K562 (cell line): ENCODE data around the gene KATNB1. TPM values are rescaled to one million over a fixed set of nuclear protein-coding genes. Genes with fewer than 3 reads are reported as not detected.

ENCODE experiments used
- ATAC-seq: fragments of 200-7000 bp; cut with Tn5 transposase; 3 replicates; pipeline ENCODE4 v1.9.1; 2020; ENCODE audit warnings: moderate library complexity
- BruUV-seq: library from RNA; stranded (reverse); fragments of 400-500 nt; replicated peaks from 2 replicates; lab custom pipeline; 2021; lab: Mats Ljungman, UMichigan
- CTCF ChIA-PET: fragments of 300-600 bp; formaldehyde crosslinking; extraction: SDS; loops from one replicate; lab custom pipeline; 2021; ENCODE audit warnings: low intra/inter-chr PET ratio; lab: Yijun Ruan, JAX
- POLR2A ChIA-PET: fragments of 300-600, 350-650 bp; sonication (Branson Sonifier 250); formaldehyde crosslinking; extraction: SDS; loops from one replicate; lab custom pipeline; 2021; ENCODE audit warnings: antibody characterized with exemption, inconsistent platforms; lab: Yijun Ruan, JAX
- DNase-seq, 4 experiments: peaks; one replicate each; pipeline versions ENCODE4 v3.0.0 to v3.0.0-alpha.2; 2011 to 2018; ENCODE audit warnings: low spot score in 3 of 4, mixed read lengths in 3 of 4; ENCODE audit errors: extremely low read depth in 1 of 4
- FAIRE-seq: peaks from 2 replicates; lab custom pipeline; 2011; peaks lifted over from hg19 to GRCh38; lab: Jason Lieb, UNC
- H2AFZ ChIP-seq: 2 replicates; pipeline ENCODE4 v1.6.0; 2011; ENCODE audit warnings: low read depth, low read length, control low read depth, inconsistent platforms
- H3K27ac ChIP-seq: fragments of 200-600 bp; 3 replicates; pipeline ENCODE4 v1.8.0; 2011; ENCODE audit warnings: low read depth, mild to moderate bottlenecking, control low read depth, inconsistent platforms, low read length, moderate library complexity, mixed read lengths; ENCODE audit errors: extremely low read depth
- H3K27me3 ChIP-seq, 2 experiments: fragments of 300-600 bp in 1 of 2; 2 replicates in 1 of 2; 3 replicates in 1 of 2; pipeline versions ENCODE4 v1.6.0 to v1.8.0; 2011; ENCODE audit warnings: inconsistent platforms in 2 of 2, low read length in 2 of 2, mild to moderate bottlenecking in 1 of 2, mixed read lengths in 1 of 2, moderate library complexity in 1 of 2; ENCODE audit not compliant: control insufficient read depth in 2 of 2, insufficient read depth in 2 of 2
- H3K36me3 ChIP-seq: fragments of 300-600 bp; 3 replicates; pipeline ENCODE4 v1.8.0; 2011; ENCODE audit warnings: mild to moderate bottlenecking, low read length, inconsistent platforms; ENCODE audit not compliant: control insufficient read depth, insufficient read depth
- H3K4me1 ChIP-seq, 2 experiments: fragments of 200-600 bp in 1 of 2; replicated peaks in 1 of 2; 2 replicates in 1 of 2; 3 replicates in 1 of 2; pipeline versions ENCODE4 v1.5.1 to v1.8.0; 2011; ENCODE audit warnings: inconsistent platforms in 2 of 2, low read length in 2 of 2, mild to moderate bottlenecking in 1 of 2, mixed read lengths in 1 of 2, moderate library complexity in 1 of 2; ENCODE audit not compliant: control insufficient read depth in 2 of 2, insufficient read depth in 2 of 2
- H3K4me2 ChIP-seq: 2 replicates; pipeline ENCODE4 v1.6.1; 2011; ENCODE audit warnings: low read length, control low read depth, inconsistent platforms, mixed read lengths; ENCODE audit not compliant: insufficient read depth
- H3K4me3 ChIP-seq: fragments of 200-600 bp; sonication (generic), shearing (Covaris generic); 2 replicates; pipeline ENCODE4 v1.5.1; 2016; ENCODE audit warnings: control low read depth, inconsistent platforms
- H3K79me2 ChIP-seq: fragments of 200-600 bp; 3 replicates; pipeline ENCODE4 v1.8.0; 2011; ENCODE audit warnings: low read length, inconsistent platforms; ENCODE audit not compliant: control insufficient read depth, insufficient read depth
- H3K9ac ChIP-seq, 2 experiments: 2 replicates each; pipeline versions ENCODE4 v1.6.0 to v1.6.1; 2011; ENCODE audit warnings: low read depth in 2 of 2, low read length in 2 of 2, control low read depth in 1 of 2, inconsistent platforms in 1 of 2, mild to moderate bottlenecking in 1 of 2, mixed read lengths in 1 of 2; ENCODE audit not compliant: insufficient read depth in 1 of 2
- H3K9me1 ChIP-seq: one replicate; pipeline ENCODE4 v1.6.0; 2011; ENCODE audit warnings: inconsistent platforms, mild to moderate bottlenecking, low read length, moderate library complexity; ENCODE audit not compliant: control insufficient read depth, insufficient read depth
- H3K9me3 ChIP-seq: replicated peaks from 2 replicates; pipeline ENCODE4 v1.5.1; 2011; ENCODE audit warnings: low read depth, low read length, inconsistent platforms; ENCODE audit not compliant: control insufficient read depth, insufficient read depth
- H4K20me1 ChIP-seq: replicated peaks from 2 replicates; pipeline ENCODE4 v1.6.1; 2011; ENCODE audit warnings: low read length, inconsistent platforms, mixed read lengths; ENCODE audit not compliant: control insufficient read depth, insufficient read depth
- ATF7 ChIP-seq: fragments of 450-650 bp; IDR thresholded peaks from 2 replicates; pipeline ENCODE4 v1.7.1; 2014; ENCODE audit warnings: mild to moderate bottlenecking, moderate library complexity
- BRD9 ChIP-seq: fragments of 450-650 bp; IDR thresholded peaks from 2 replicates; pipeline ENCODE4 v1.6.1; 2018; ENCODE audit warnings: low read depth; ENCODE audit not compliant: partially characterized antibody
- E2F6 ChIP-seq, 2 experiments: IDR thresholded peaks; 2 replicates each; pipeline ENCODE4 v1.6.1; 2011; ENCODE audit warnings: borderline replicate concordance in 1 of 2, control low read depth in 1 of 2, low read depth in 1 of 2, low read length in 1 of 2, mild to moderate bottlenecking in 1 of 2, mixed read lengths in 1 of 2, moderate library complexity in 1 of 2; ENCODE audit not compliant: insufficient read depth in 1 of 2, insufficient read length in 1 of 2, poor library complexity in 1 of 2, severe bottlenecking in 1 of 2; ENCODE audit errors: extremely low read depth in 1 of 2
- ETS2 ChIP-seq: IDR thresholded peaks from 2 replicates; pipeline ENCODE4 v1.6.1; 2016; ENCODE audit warnings: borderline replicate concordance, missing genetic modification characterization, mild to moderate bottlenecking, moderate library complexity, missing compliant biosample characterization; ENCODE audit not compliant: poor library complexity, severe bottlenecking
- HSF4 ChIP-seq: fragments of 250-450 bp; sonication (Bioruptor Pico); IDR thresholded peaks from 2 replicates; pipeline ENCODE4 v2.1.2; 2022; ENCODE audit warnings: mild to moderate bottlenecking, moderate library complexity, borderline replicate concordance
- MYC ChIP-seq, 2 experiments: fragments of 250-450 bp in 1 of 2; sonication (Bioruptor Pico) in 1 of 2; IDR thresholded peaks; 2 replicates each; pipeline versions ENCODE4 v1.5.1 to v1.6.1; 2012 to 2021; ENCODE audit warnings: low read depth in 2 of 2, borderline replicate concordance in 1 of 2, improper control_type of control experiment in 1 of 2, low read length in 1 of 2, mild to moderate bottlenecking in 1 of 2, moderate library complexity in 1 of 2
- TEAD4 ChIP-seq, 2 experiments: sonication (generic) in 1 of 2; formaldehyde crosslinking in 1 of 2; IDR thresholded peaks; 2 replicates each; pipeline versions ENCODE4 v1.6.1 to v1.8.0; 2012 to 2022; ENCODE audit warnings: borderline replicate concordance in 1 of 2, inconsistent platforms in 1 of 2, low read length in 1 of 2, mild to moderate bottlenecking in 1 of 2, missing genetic modification reagents in 1 of 2
- THRA ChIP-seq: fragments of 450-650 bp; IDR thresholded peaks from 2 replicates; pipeline ENCODE4 v1.6.1; 2017; ENCODE audit warnings: mild to moderate bottlenecking, moderate library complexity
- ZBTB8A ChIP-seq: fragments of 450-650 bp; IDR thresholded peaks from 2 replicates; pipeline ENCODE4 v1.6.1; 2018; ENCODE audit warnings: mild to moderate bottlenecking, moderate library complexity; ENCODE audit not compliant: partially characterized antibody
- ZNF124 ChIP-seq: sonication (generic); formaldehyde crosslinking; IDR thresholded peaks from 2 replicates; pipeline ENCODE4 v1.8.1; 2022; ENCODE audit warnings: missing genetic modification reagents
- ZNF316 ChIP-seq: fragments of 450-650 bp; IDR thresholded peaks from 2 replicates; pipeline ENCODE4 v1.6.1; 2016
- ZNF41 ChIP-seq: fragments of 250-450 bp; sonication (Bioruptor Pico); conservative IDR thresholded peaks from 2 replicates; pipeline ENCODE4 v1.4.0; 2020; ENCODE audit warnings: mild to moderate bottlenecking
- ZNF511 ChIP-seq: sonication (generic); formaldehyde crosslinking; IDR thresholded peaks from 2 replicates; pipeline ENCODE4 v1.8.0; 2022; ENCODE audit warnings: mild to moderate bottlenecking, missing genetic modification reagents
- ZNF655 ChIP-seq: fragments of 250-450 bp; sonication (Bioruptor Pico); IDR thresholded peaks from 2 replicates; pipeline ENCODE4 v1.5.0; 2021
- WGBS: fragments of 100-300 bp; shearing (Covaris generic); methylation state at CpG from one replicate; pipeline ENCODE4 v1.1.6; 2016; ENCODE audit warnings: low coverage, mixed read lengths; ENCODE audit not compliant: insufficient coverage; ENCODE audit errors: missing lambda C conversion rate; 5-methylcytosine and 5-hydroxymethylcytosine counted together
- in situ Hi-C: fragments of 300-500 bp; cut with MboI; formaldehyde crosslinking; loops from 4 replicates; pipeline ENCODE4 v1.15.0; 2018; ENCODE audit warnings: inconsistent platforms, mixed read lengths
- intact Hi-C: fragments of 100-400 bp; cut with micrococcal nuclease; formaldehyde crosslinking; loops from 2 replicates; pipeline ENCODE4 v1.14.2; 2022
- polyA plus RNA-seq, 8 experiments: library from polyadenylated mRNA; depleted of rRNA in 4 of 8; stranded (reverse) in 5 of 8; unstranded in 3 of 8; fragments of >200 nt; fragmentation: Nextera tagmentation in 2 of 8; fragmentation: Illumina TruSeq in 1 of 8; extraction: Ambion mirVana in 2 of 8; extraction: Trizol in 1 of 8; gene quantifications; 2 replicates each; pipeline versions ENCODE4 v1.2.1 to v1.2.3, GENCODE V29; 2011 to 2014; ENCODE audit warnings: inconsistent platforms in 1 of 8, missing spikeins in 1 of 8
- total RNA-seq, 7 experiments: library from RNA; depleted of rRNA in 6 of 7; stranded (reverse); fragments of >200 nt in 6 of 7; fragmentation: Illumina TruSeq in 2 of 7; extraction: Trizol in 2 of 7; gene quantifications; 2 replicates each; pipeline versions ENCODE4 v1.2.1 to v1.2.3, GENCODE V29; 2011 to 2021; ENCODE audit warnings: low replicate concordance in 1 of 7

Gene KATNB1
- total and polyA plus RNA-seq, 9 of the 15 experiments (the other 6 are each of a cell fraction or from before 2014, with no cell fraction given): 1.2 to 52.6 (median 21.9) TPM

GRCh38 chr16:57757326-57757786 is 21.8 kb downstream of the KATNB1 start:
- DNase-seq (peak; percentile 90 to 94 (median 94)), FAIRE-seq (peak; percentile 95), ATAC-seq (peak; percentile 98)
- POLR2A ChIA-PET: interaction anchor here (1.4 kb wide), 1 partner anchor 22 kb away, joined by 5 read pairs; the partner anchor contains the start of gene KATNB1
- H3K27ac ChIP-seq: 0 out of 3 replicates have a peak overlapping the region, but pooled peaks have one; percentile 20
- no TSS peak for BruUV-seq
- in situ Hi-C loops: loop anchor here (10.0 kb wide), 1 partner anchor 247 kb away; the partner anchor contains the start of genes USB1 and ZNF319
- H3K79me2 ChIP-seq: no peaks in the 10 kb centered on the region
- H3K9ac ChIP-seq: peak overlapping the region in 1 of 2 experiments; percentile 45; a peak in 2 of 4 replicates
- intact Hi-C loops: loop anchor here (1.0 to 2.0 kb wide), 2 partner anchors 106 to 243 kb away; partner anchors contain the start of genes USB1 and ZNF319
- no peak overlapping the region for H3K4me2 ChIP-seq
- H3K27me3 ChIP-seq: no peaks in the 10 kb centered on the region
- no peaks in the 10 kb centered on the region for H3K9me1 ChIP-seq
- H3K36me3 ChIP-seq: peaks cover 82% of the 10 kb centered on the region; the same call in 2 of the 3 replicates
- no peak overlapping the region for H3K4me3 ChIP-seq
- 43% methylated on average over 7 of the region's 11 CpGs for WGBS
- H2AFZ ChIP-seq: no peak overlapping the region
- CTCF ChIA-PET: interaction anchor here (0.6 to 1.7 kb wide), 7 partner anchors 106 to 244 kb away, joined by 3 to 7 read pairs (median 4); partner anchors contain the start of genes USB1 and ZNF319
- H3K9me3 ChIP-seq: no peaks in the 10 kb centered on the region
- H3K4me1 ChIP-seq: peaks cover 0 to 60% of the 10 kb centered on the region in 2 experiments; a peak in 3 of 5 replicates
- peaks cover 4% of the 10 kb centered on the region for H4K20me1 ChIP-seq
- TF ChIP-seq HSF4: no peak
- TF ChIP-seq ZNF316: no peak
- TF ChIP-seq ATF7: peak; percentile 46; the same call in 1 of the 2 replicates
- TF ChIP-seq E2F6 (IDR thresholded peaks at IDR 0.05; ENCODE audit: borderline replicate concordance in 1 of 2, extremely low read depth in 1 of 2, insufficient read depth in 1 of 2, insufficient read length in 1 of 2, low read depth in 1 of 2, low read length in 1 of 2, poor library complexity in 1 of 2, severe bottlenecking in 1 of 2): no peak
- TF ChIP-seq ZNF655 (CRISPR knock-in tag): no peak
- TF ChIP-seq BRD9: no peak
- no peak for TF ChIP-seq ZBTB8A
- no peak for TF ChIP-seq ZNF124 (CRISPR knock-in tag)
- TF ChIP-seq THRA: no peak
- no peak for TF ChIP-seq ZNF41
- TF ChIP-seq TEAD4 (IDR thresholded peaks at IDR 0.05; ENCODE audit: low read length): no peak
- TF ChIP-seq TEAD4 (CRISPR knock-in tag; IDR thresholded peaks at IDR 0.05; ENCODE audit: borderline replicate concordance): no peak
- no peak for TF ChIP-seq ETS2 (tag)
- peak; percentile 53; the same call in 1 of the 2 replicates for TF ChIP-seq MYC (IDR thresholded peaks at IDR 0.05; ENCODE audit: low read depth, low read length)
- TF ChIP-seq MYC (CRISPR knock-in tag; IDR thresholded peaks at IDR 0.05; ENCODE audit: borderline replicate concordance, low read depth): no peak
- no peak for TF ChIP-seq ZNF511 (CRISPR knock-in tag)
